Left lobe of liver (tissue), 2 donors: Measurements from ENCODE around the gene MGAT4C. TPM values are rescaled to one million over a fixed set of nuclear protein-coding genes. Genes with fewer than 3 reads are reported as not detected.

Experiments
- ATAC-seq: fragments of 200-7000 bp; cut with Tn5 transposase; one replicate; pipeline ENCODE4 v1.9.1; 2020; ENCODE audit warnings: mild to moderate bottlenecking, moderate library complexity
- DNase-seq: peaks from one replicate; pipeline ENCODE4 v3.0.0-alpha.2; 2020; ENCODE audit warnings: low spot score
- total RNA-seq: library from RNA; stranded (reverse); gene quantifications from one replicate; pipeline ENCODE4 v1.2.1, GENCODE V29; 2021
- donor health status: DM: no; HTN: no; CAD: no; lungs with moderate emphysema.
- donor health status: DM: no; HTN: yes; CAD: no.

Gene MGAT4C
- total RNA-seq, 1 donor from 2014 or later = not detected

GRCh38 chr12:85985996-85986395 is 270.2 kb downstream of the MGAT4C start:
- DNase-seq (no peak), ATAC-seq (no peak)

- no peak for DNase-seq
- ATAC-seq = no peak
Measured at GRCh38 chr12:85983601-85984000, 272.6 kb downstream of the MGAT4C start.

- no peak for ATAC-seq
- no peak for DNase-seq
Measured at GRCh38 chr12:85979641-85980040, 276.6 kb downstream of the MGAT4C start.

GRCh38 chr12:85975716-85976115 is 280.5 kb downstream of the MGAT4C start:
- no peak for DNase-seq
- ATAC-seq = no peak

- ATAC-seq = no peak
- DNase-seq = no peak
Measured at GRCh38 chr12:85971800-85972199, 284.4 kb downstream of the MGAT4C start.

- DNase-seq (no peak), ATAC-seq (no peak)
Measured at GRCh38 chr12:85968606-85969005, 287.6 kb downstream of the MGAT4C start.

- no peak for ATAC-seq
- DNase-seq = no peak
Measured at GRCh38 chr12:85963326-85963725, 292.9 kb downstream of the MGAT4C start.

- no peak for ATAC-seq
- DNase-seq = no peak
Measured at GRCh38 chr12:85956081-85956480, 300.1 kb downstream of the MGAT4C start.

GRCh38 chr12:85955127-85955526 is 301.1 kb downstream of the MGAT4C start:
- DNase-seq (no peak), ATAC-seq (no peak)

- no peak for DNase-seq
Measured at GRCh38 chr12:85951823-85952222, 304.4 kb downstream of the MGAT4C start.

GRCh38 chr12:85949253-85949652 is 306.9 kb downstream of the MGAT4C start:
- ATAC-seq (no peak), DNase-seq (no peak)

More at GRCh38 chr12:85951823-85952222, 304.4 kb downstream of the MGAT4C start:
- ATAC-seq = no peak

GRCh38 chr12:85948340-85948739 is 307.9 kb downstream of the MGAT4C start:
- no peak for ATAC-seq
- DNase-seq = no peak

GRCh38 chr12:85947286-85947685 is 308.9 kb downstream of the MGAT4C start:
- DNase-seq = no peak
- ATAC-seq = no peak

GRCh38 chr12:85946375-85946774 is 309.8 kb downstream of the MGAT4C start:
- ATAC-seq = no peak
- no peak for DNase-seq

GRCh38 chr12:85927166-85927565 is 329.0 kb downstream of the MGAT4C start:
- no peak for DNase-seq
- no peak for ATAC-seq

GRCh38 chr12:85923767-85924331 is 332.3 kb downstream of the MGAT4C start:
- ATAC-seq (no peak), DNase-seq (no peak)

GRCh38 chr12:85920324-85920947 is 335.8 kb downstream of the MGAT4C start:
- DNase-seq = no peak
- ATAC-seq = peak; percentile 66
